Mesendoderm (in vitro differentiated cells): Measurements from ENCODE around the gene RNLS.
A peak's percentile ranks its signal among the peaks of the same experiment; 100 is the strongest.

Source experiments
- DNase-seq: peaks from one replicate; pipeline ENCODE4 v3.0.0; 2013
- H2AK5ac ChIP-seq: 2 replicates; pipeline ENCODE4 v1.6.1; 2013; ENCODE audit warnings: low read length, inconsistent platforms
- H2BK120ac ChIP-seq: 2 replicates; pipeline ENCODE4 v1.6.1; 2013; ENCODE audit warnings: low read depth, mild to moderate bottlenecking, low read length, moderate library complexity, mixed read lengths
- H2BK15ac ChIP-seq: replicated peaks from 2 replicates; pipeline ENCODE4 v1.6.1; 2013; ENCODE audit warnings: low read depth, mild to moderate bottlenecking, moderate library complexity
- H2BK5ac ChIP-seq: 2 replicates; pipeline ENCODE4 v1.6.1; 2013; ENCODE audit warnings: low read length, inconsistent platforms
- H3K18ac ChIP-seq: 2 replicates; pipeline ENCODE4 v1.6.1; 2013; ENCODE audit warnings: mild to moderate bottlenecking, low read length, mixed read lengths
- H3K23ac ChIP-seq: one replicate; pipeline ENCODE4 v1.6.1; 2013; ENCODE audit warnings: low read length
- H3K27ac ChIP-seq: 2 replicates; pipeline ENCODE4 v1.5.1; 2013; ENCODE audit warnings: low read depth, mild to moderate bottlenecking, inconsistent platforms, low read length, moderate library complexity
- H3K27me3 ChIP-seq: 2 replicates; pipeline ENCODE4 v1.6.1; 2013; ENCODE audit warnings: low read length, control low read depth, mild to moderate bottlenecking, inconsistent platforms; ENCODE audit not compliant: insufficient read depth, poor library complexity
- H3K36me3 ChIP-seq: 2 replicates; pipeline ENCODE4 v1.6.1; 2013; ENCODE audit warnings: low read length, inconsistent platforms; ENCODE audit not compliant: control insufficient read depth, insufficient read depth
- H3K4ac ChIP-seq: one replicate; pipeline ENCODE4 v1.6.1; 2013; ENCODE audit warnings: low read depth, mild to moderate bottlenecking, low read length, moderate library complexity
- H3K4me1 ChIP-seq: 2 replicates; pipeline ENCODE4 v1.6.1; 2013; ENCODE audit warnings: low read depth, low read length, inconsistent platforms; ENCODE audit not compliant: control insufficient read depth
- H3K4me2 ChIP-seq: 2 replicates; pipeline ENCODE4 v1.6.1; 2013; ENCODE audit warnings: low read length
- H3K4me3 ChIP-seq: 2 replicates; pipeline ENCODE4 v1.5.1; 2013; ENCODE audit warnings: mild to moderate bottlenecking, low read length
- H3K56ac ChIP-seq: one replicate; pipeline ENCODE4 v1.6.1; 2013; ENCODE audit warnings: low read length
- H3K79me1 ChIP-seq: 2 replicates; pipeline ENCODE4 v1.6.1; 2013; ENCODE audit warnings: low read length, inconsistent platforms
- H3K79me2 ChIP-seq: 2 replicates; pipeline ENCODE4 v1.6.1; 2013; ENCODE audit warnings: mild to moderate bottlenecking, low read length; ENCODE audit not compliant: control insufficient read depth, insufficient read depth
- H3K9ac ChIP-seq: 2 replicates; pipeline ENCODE4 v1.6.1; 2013; ENCODE audit warnings: low read length, inconsistent platforms
- H4K5ac ChIP-seq: one replicate; pipeline ENCODE4 v1.6.1; 2013; ENCODE audit warnings: low read length
- H4K8ac ChIP-seq: one replicate; pipeline ENCODE4 v1.6.1; 2013; ENCODE audit warnings: low read depth, mild to moderate bottlenecking, control low read depth, low read length, moderate library complexity
- WGBS: extraction: QIAGEN DNeasy Blood & Tissue Kit; methylation state at CpG from one replicate; pipeline ENCODE4 v1.1.7; 2013; ENCODE audit warnings: low lambda C conversion rate, missing lambda C conversion rate; ENCODE audit not compliant: insufficient coverage; ENCODE audit errors: extremely low coverage; 5-methylcytosine and 5-hydroxymethylcytosine counted together

The RNLS gene

DNA sequence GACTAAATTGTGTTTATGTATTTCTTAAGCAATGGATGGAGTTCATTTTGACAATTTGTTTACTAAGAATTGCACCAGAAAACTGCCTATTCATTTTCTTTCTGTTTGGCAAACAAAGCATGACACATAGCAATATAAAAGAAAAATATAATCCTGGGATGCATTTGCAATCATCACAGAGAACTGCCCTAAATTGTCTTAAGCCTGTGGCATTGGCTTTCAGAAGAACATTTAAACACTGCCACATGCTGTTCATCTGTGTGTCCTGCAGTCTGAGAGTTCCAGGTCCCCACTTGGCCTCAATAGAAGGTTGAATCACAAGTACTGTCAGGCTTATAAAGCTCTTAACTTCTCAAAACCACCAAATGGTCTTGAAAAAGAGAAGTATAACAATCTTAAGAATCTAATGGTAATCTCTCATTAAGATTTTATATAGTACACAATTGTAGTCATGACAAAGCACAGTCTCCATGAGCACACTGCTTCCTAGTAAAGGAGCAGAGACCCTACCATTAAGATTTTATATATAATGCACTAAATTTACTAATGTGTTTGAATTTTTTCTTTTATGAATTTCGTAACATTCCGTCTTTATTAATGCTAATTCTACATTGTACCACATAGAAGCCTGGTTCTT, 29.9 kb downstream of the RNLS start:
- Histone ChIP-seq H3K56ac (no peak overlapping the region), H3K4ac (no peak overlapping the region), H3K79me1 (no peaks in the 10 kb centered on the region), H4K5ac (no peak overlapping the region), H3K4me1 (no peaks in the 10 kb centered on the region), H3K27ac (no peak overlapping the region), H3K27me3 (no peaks in the 10 kb centered on the region), H3K18ac (no peak overlapping the region), H2AK5ac (no peak overlapping the region), H3K4me3 (no peak overlapping the region), H2BK120ac (no peak overlapping the region), H3K36me3 (no peaks in the 10 kb centered on the region), H3K79me2 (no peaks in the 10 kb centered on the region), H4K8ac (no peak overlapping the region), H2BK5ac (no peak overlapping the region), H3K9ac (no peak overlapping the region), H3K4me2 (no peak overlapping the region), H2BK15ac (no peak overlapping the region), H3K23ac (no peak overlapping the region)
- peak; percentile 65 for DNase-seq
- WGBS = no CpG with 5 or more reads among the region's 2 CpGs

DNA sequence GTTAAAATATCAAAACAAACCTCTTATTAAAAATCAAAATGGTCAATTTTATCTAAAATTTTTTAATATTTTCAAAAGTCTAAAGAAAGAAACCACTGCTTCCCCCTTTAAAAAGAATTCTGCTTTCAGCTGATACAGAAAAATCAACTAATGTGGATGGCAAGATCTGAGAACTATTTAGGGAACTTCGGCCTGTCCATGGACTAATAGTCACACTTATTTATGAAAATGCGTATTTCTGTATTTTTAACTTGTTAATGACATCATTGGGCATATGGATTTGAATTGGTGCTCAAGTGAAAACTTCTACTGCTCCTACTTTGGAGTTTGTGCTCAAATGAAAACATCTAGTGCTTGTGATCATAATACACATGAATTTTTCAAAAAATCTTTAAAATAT, 31.9 kb downstream of the RNLS start:
- no peak overlapping the region for H3K23ac ChIP-seq
- no peak overlapping the region for H3K4me3 ChIP-seq
- H3K79me1 ChIP-seq = no peaks in the 10 kb centered on the region
- H3K18ac ChIP-seq = no peak overlapping the region
- no CpG with 5 or more reads among the region's 2 CpGs for WGBS
- no peak overlapping the region for H2BK15ac ChIP-seq
- H4K8ac ChIP-seq = no peak overlapping the region
- no peaks in the 10 kb centered on the region for H3K27me3 ChIP-seq
- H3K36me3 ChIP-seq = no peaks in the 10 kb centered on the region
- DNase-seq = no peak
- no peak overlapping the region for H3K56ac ChIP-seq
- no peak overlapping the region for H3K4me2 ChIP-seq
- H3K4ac ChIP-seq = no peak overlapping the region
- no peak overlapping the region for H4K5ac ChIP-seq
- H3K27ac ChIP-seq = no peak overlapping the region
- H2AK5ac ChIP-seq = no peak overlapping the region
- no peak overlapping the region for H2BK120ac ChIP-seq
- H3K4me1 ChIP-seq = no peaks in the 10 kb centered on the region
- H2BK5ac ChIP-seq = no peak overlapping the region
- no peak overlapping the region for H3K9ac ChIP-seq
- no peaks in the 10 kb centered on the region for H3K79me2 ChIP-seq

DNA sequence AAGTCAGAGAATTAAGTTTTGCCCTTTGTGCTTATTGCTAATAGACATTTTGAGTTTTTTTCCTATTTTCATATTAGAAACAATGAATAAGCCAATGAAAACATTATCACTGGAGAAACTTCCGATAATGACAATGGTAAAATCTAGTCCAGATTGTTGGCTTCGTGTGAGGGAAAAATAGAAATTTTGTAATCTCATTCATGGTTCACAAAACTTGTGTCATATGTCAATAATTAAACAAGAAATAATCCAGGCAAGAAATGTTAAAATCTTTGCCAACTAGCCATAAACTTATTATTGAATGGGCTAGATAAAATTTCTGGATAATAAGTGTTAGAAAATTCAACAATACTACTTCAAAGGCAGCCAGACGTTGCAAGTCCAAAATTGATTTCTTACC, 36.6 kb downstream of the RNLS start:
- Histone ChIP-seq H3K18ac (no peak overlapping the region), H3K4ac (no peak overlapping the region), H3K4me2 (no peak overlapping the region), H3K79me1 (no peaks in the 10 kb centered on the region), H2AK5ac (no peak overlapping the region), H3K56ac (no peak overlapping the region), H3K9ac (no peak overlapping the region), H3K27me3 (no peaks in the 10 kb centered on the region), H3K79me2 (no peaks in the 10 kb centered on the region), H3K23ac (no peak overlapping the region), H2BK15ac (no peak overlapping the region), H4K8ac (no peak overlapping the region), H4K5ac (no peak overlapping the region), H2BK120ac (no peak overlapping the region), H2BK5ac (no peak overlapping the region), H3K4me3 (no peak overlapping the region), H3K4me1 (no peaks in the 10 kb centered on the region), H3K27ac (no peak overlapping the region), H3K36me3 (no peaks in the 10 kb centered on the region)
- no CpG with 5 or more reads among the region's 3 CpGs for WGBS
- no peak for DNase-seq

DNA sequence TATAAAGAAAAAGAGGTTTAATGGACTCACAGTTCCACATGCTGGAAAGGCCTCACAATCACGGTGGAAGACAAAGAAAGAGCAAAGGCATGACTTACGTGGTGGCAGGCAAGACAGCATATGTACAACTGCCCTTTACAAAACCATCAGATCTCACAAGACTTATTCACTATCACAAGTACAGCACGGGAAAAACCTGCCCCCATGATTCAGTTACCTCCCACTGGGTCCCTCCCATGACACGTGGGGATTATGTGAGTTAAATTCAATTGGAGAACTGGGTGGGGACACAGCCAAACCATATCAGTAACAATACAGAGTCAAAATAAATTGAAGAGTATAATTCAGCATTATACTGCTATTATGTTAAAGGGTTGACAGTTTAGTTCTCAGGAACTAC, 37.8 kb downstream of the RNLS start:
- H3K36me3 ChIP-seq = no peaks in the 10 kb centered on the region
- no peak overlapping the region for H3K27ac ChIP-seq
- no peak overlapping the region for H3K4me2 ChIP-seq
- WGBS = no CpG with 5 or more reads among the region's 4 CpGs
- H3K9ac ChIP-seq = no peak overlapping the region
- H3K23ac ChIP-seq = peak overlapping the region; percentile 37
- no peaks in the 10 kb centered on the region for H3K79me2 ChIP-seq
- H4K8ac ChIP-seq = no peak overlapping the region
- no peaks in the 10 kb centered on the region for H3K79me1 ChIP-seq
- no peak for DNase-seq
- H3K4me3 ChIP-seq = no peak overlapping the region
- H2BK120ac ChIP-seq = no peak overlapping the region
- no peaks in the 10 kb centered on the region for H3K4me1 ChIP-seq
- H3K56ac ChIP-seq = no peak overlapping the region
- no peak overlapping the region for H2BK5ac ChIP-seq
- no peak overlapping the region for H4K5ac ChIP-seq
- no peaks in the 10 kb centered on the region for H3K27me3 ChIP-seq
- H2AK5ac ChIP-seq = no peak overlapping the region
- H3K4ac ChIP-seq = no peak overlapping the region
- H2BK15ac ChIP-seq = no peak overlapping the region
- H3K18ac ChIP-seq = no peak overlapping the region

DNA sequence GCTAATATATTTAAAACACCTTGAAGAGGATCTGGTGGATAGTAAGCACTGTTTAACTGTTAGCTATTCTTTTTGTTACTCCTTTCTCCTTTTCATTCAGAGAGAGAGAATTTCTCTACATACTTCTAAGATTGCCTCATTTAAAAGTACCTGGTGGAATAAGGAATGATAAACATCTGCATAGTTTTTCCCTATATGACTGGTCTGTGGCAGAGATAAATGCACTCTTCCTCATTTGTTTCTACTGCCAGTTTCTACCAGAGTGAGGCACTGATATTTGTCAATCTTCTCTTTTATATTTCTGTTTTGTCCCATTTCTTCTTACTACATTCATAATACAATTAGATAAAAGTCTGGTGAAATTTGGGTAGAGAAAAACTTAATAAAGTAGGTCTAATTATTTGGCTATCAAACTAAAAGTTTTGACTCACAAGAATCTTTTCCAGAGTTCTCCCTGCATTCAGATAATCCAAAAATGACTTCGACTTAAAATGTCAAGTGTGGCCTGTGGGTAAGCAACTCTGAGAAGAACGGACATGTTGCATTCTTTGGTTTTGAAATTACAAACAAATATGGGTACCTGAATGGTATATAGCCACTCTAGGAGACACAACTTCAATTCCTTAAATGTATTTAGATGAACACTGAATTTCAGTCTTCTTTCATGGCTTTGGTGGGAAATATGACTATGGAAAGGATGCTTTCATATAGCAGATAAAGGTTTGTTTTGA, 38.8 kb downstream of the RNLS start:
- no peak overlapping the region for H3K27ac ChIP-seq
- no peak overlapping the region for H4K5ac ChIP-seq
- no peak overlapping the region for H3K4ac ChIP-seq
- H2AK5ac ChIP-seq = no peak overlapping the region
- H2BK15ac ChIP-seq = no peak overlapping the region
- no peak overlapping the region for H3K18ac ChIP-seq
- no peaks in the 10 kb centered on the region for H3K79me2 ChIP-seq
- no peak overlapping the region for H2BK5ac ChIP-seq
- H3K9ac ChIP-seq = no peak overlapping the region
- H3K27me3 ChIP-seq = no peaks in the 10 kb centered on the region
- H4K8ac ChIP-seq = no peak overlapping the region
- WGBS = no CpG with 5 or more reads among the region's 2 CpGs
- no peak for DNase-seq
- H3K4me3 ChIP-seq = no peak overlapping the region
- no peak overlapping the region for H2BK120ac ChIP-seq
- no peaks in the 10 kb centered on the region for H3K79me1 ChIP-seq
- no peak overlapping the region for H3K56ac ChIP-seq
- no peak overlapping the region for H3K4me2 ChIP-seq
- no peaks in the 10 kb centered on the region for H3K36me3 ChIP-seq
- no peak overlapping the region for H3K23ac ChIP-seq
- no peaks in the 10 kb centered on the region for H3K4me1 ChIP-seq

DNA sequence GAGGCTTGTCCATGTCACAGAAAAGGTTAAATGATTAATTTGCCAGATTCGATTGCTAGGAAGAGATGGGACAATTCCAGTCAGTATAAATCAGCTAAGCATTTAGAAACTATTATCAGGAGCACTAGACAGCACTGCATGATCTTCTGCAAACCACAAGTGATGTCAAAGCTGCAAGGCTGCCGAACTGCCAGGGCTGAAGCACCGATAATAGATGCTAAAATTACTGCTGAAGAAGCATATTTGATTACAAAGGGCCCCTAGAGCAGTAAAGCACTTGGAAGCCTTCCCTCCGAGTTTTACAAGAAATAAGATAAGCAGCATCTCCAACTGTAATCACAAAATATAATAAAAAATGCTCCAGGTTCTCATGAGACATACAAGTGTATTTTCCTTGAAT, 40.6 kb downstream of the RNLS start:
- H2BK5ac ChIP-seq = no peak overlapping the region
- no peak overlapping the region for H3K18ac ChIP-seq
- no peaks in the 10 kb centered on the region for H3K79me1 ChIP-seq
- H3K36me3 ChIP-seq = no peaks in the 10 kb centered on the region
- WGBS = no CpG with 5 or more reads among the region's 4 CpGs
- no peak overlapping the region for H3K9ac ChIP-seq
- H3K23ac ChIP-seq = no peak overlapping the region
- no peak overlapping the region for H3K4me3 ChIP-seq
- H3K27me3 ChIP-seq = no peaks in the 10 kb centered on the region
- no peak overlapping the region for H4K8ac ChIP-seq
- no peaks in the 10 kb centered on the region for H3K4me1 ChIP-seq
- no peak overlapping the region for H2BK15ac ChIP-seq
- no peak overlapping the region for H2AK5ac ChIP-seq
- no peak overlapping the region for H3K4me2 ChIP-seq
- no peak overlapping the region for H3K56ac ChIP-seq
- no peak for DNase-seq
- H2BK120ac ChIP-seq = no peak overlapping the region
- H3K27ac ChIP-seq = no peak overlapping the region
- H4K5ac ChIP-seq = no peak overlapping the region
- no peak overlapping the region for H3K4ac ChIP-seq
- H3K79me2 ChIP-seq = no peaks in the 10 kb centered on the region
